ENCODE data around the gene DPM1.

DNA sequence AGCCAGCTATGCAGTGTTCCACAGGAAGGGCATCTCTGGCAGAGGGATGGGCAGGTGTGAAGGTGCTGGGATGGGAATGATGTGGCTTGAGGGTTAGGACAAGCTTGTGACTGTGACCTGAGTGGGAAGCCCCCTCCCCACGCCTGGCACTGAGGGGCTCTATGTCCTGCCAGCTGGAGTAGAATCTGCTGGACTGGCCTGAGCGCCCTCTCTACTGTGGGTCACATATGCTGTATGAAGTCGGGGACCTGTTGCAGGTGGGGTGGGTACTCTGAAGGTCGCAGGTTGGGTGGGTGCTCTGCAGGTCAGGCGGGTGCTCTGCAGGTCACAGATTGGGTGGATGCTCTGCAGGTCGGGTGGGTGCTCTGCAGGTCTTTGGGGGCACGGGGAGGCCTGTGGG lies 44.3 kb upstream of the DPM1 start:
- TF ChIP-seq SUZ12 (IDR thresholded peaks at IDR 0.05; ENCODE audit: extremely low read depth, insufficient read depth, insufficient read length) = no peak
- no peak for TF ChIP-seq YY1 (IDR thresholded peaks at IDR 0.05; ENCODE audit: insufficient read depth, insufficient read length)
